Measurements from ENCODE around the gene DNAI2. TPM values are rescaled to one million over a fixed set of nuclear protein-coding genes. Genes with fewer than 3 reads are reported as not detected.
"Not testable (repeated sequence)": the region's sequence is repeated elsewhere in the genome, so short reads cannot be mapped to it uniquely, and the experiment has no call there.

The DNAI2 gene
- total RNA-seq, 2 experiments from 2014 or later, result 0.45 to 0.47 TPM

DNA sequence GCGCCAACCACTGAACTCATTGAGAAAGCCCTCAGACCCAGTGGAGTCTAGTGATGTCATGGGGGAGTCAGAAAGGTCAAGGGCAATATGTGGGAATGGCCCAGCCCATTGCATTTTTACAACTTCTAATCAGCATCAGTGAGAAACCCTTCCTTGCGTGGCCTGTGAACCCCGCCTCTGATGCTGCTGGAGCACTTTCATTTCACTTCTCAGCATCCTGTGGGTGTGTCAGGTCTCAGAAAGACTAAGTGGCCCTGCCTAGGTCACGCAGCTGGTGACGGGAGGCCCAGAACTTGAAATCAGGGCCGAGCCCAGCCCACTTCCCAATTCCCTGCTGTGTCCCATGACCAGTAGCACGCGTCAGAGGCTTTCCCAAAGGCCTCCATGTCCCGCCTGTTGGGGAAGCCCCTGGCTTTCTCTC is 6.1 kb downstream of the DNAI2 start:
- POLR2A ChIA-PET, result interaction anchor here (0.6 kb wide), 1 partner anchor 139 kb away, joined by 3 read pairs; no protein-coding TSS in a partner anchor
- Mint-ChIP-seq H3K4me1 (ENCODE audit: low read depth) (peaks cover 34% of the 10 kb centered on the region), H3K4me3 (no peak overlapping the region), H3K27ac (peak overlapping the region; percentile 85), H3K9me3 (no peaks in the 10 kb centered on the region), H3K27me3 (no peaks in the 10 kb centered on the region), H3K36me3 (ENCODE audit: low read depth) (no peaks in the 10 kb centered on the region)
- TF ChIP-seq, protein P1, sequence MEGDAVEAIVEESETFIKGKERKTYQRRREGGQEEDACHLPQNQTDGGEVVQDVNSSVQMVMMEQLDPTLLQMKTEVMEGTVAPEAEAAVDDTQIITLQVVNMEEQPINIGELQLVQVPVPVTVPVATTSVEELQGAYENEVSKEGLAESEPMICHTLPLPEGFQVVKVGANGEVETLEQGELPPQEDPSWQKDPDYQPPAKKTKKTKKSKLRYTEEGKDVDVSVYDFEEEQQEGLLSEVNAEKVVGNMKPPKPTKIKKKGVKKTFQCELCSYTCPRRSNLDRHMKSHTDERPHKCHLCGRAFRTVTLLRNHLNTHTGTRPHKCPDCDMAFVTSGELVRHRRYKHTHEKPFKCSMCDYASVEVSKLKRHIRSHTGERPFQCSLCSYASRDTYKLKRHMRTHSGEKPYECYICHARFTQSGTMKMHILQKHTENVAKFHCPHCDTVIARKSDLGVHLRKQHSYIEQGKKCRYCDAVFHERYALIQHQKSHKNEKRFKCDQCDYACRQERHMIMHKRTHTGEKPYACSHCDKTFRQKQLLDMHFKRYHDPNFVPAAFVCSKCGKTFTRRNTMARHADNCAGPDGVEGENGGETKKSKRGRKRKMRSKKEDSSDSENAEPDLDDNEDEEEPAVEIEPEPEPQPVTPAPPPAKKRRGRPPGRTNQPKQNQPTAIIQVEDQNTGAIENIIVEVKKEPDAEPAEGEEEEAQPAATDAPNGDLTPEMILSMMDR (IDR thresholded peaks at IDR 0.05), result no peak
- intact Hi-C loops (cut with micrococcal nuclease), result loop anchor here (5.0 kb wide), 1 partner anchor 68 kb away; the partner anchor contains the start of gene TTYH2
- peak; percentile 71 for ATAC-seq
- peak; percentile 82 for DNase-seq
- CTCF ChIA-PET, result no interaction called here

DNA sequence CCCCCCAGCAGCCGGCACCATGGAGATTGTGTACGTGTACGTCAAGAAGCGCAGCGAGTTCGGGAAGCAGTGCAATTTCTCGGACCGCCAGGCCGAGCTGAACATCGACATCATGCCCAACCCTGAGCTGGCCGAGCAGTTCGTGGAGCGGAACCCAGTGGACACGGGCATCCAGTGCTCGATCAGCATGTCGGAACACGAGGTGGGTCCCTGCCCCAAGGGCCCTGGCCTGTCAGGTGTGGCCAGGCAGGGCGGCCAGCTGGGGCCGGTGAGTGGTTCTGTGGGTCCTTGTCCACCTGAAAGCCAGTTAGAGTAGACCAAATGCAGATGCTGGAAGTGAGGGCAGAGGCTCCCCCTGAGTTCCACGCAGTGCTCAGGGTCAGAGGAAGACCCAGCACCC is 7.8 kb downstream of the DNAI2 start:
- H3K27ac Mint-ChIP-seq, result peak overlapping the region; percentile 95
- no peaks in the 10 kb centered on the region for H3K36me3 Mint-ChIP-seq (ENCODE audit: low read depth)
- ChIA-PET POLR2A (interaction anchor here (1.0 to 1.6 kb wide), 3 partner anchors 23 to 73 kb away, joined by 4 to 5 read pairs (median 4); partner anchors contain the start of gene TTYH2), CTCF (interaction anchor here (1.0 to 2.4 kb wide), 4 partner anchors 15 to 86 kb away, joined by 4 to 7 read pairs (median 5); no protein-coding TSS in a partner anchor)
- intact Hi-C loops (cut with micrococcal nuclease), result loop anchor here (5.0 kb wide), 1 partner anchor 69 kb away; the partner anchor contains the start of gene TTYH2
- no peak for ATAC-seq
- H3K27me3 Mint-ChIP-seq, result no peaks in the 10 kb centered on the region
- no peaks in the 10 kb centered on the region for H3K9me3 Mint-ChIP-seq
- TF ChIP-seq, protein P1 (IDR thresholded peaks at IDR 0.05), result no peak
- no peak for DNase-seq
- no peak overlapping the region for H3K4me3 Mint-ChIP-seq
- H3K4me1 Mint-ChIP-seq (ENCODE audit: low read depth), result peaks cover 38% of the 10 kb centered on the region

DNA sequence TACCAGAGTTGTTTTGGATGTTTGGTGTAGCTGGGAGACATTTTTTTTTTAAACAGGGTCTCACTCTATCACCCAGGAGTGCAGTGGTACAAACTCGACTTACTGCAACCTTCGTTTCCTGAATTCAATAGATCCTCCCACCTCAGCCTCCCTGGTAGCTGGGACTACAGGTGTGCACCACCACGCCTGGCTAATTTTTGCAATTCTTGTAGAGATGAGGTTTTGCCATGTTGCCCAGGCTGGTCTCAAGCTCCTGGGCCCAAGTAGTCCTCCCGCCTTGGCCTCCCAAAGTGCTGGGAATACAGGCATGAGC is 8.2 kb downstream of the DNAI2 start:
- H3K27me3 Mint-ChIP-seq; DNase-seq; H3K36me3 Mint-ChIP-seq (ENCODE audit: low read depth); H3K9me3 Mint-ChIP-seq; ATAC-seq; H3K4me3 Mint-ChIP-seq: not testable (repeated sequence)
- peak overlapping the region; percentile 95 for H3K27ac Mint-ChIP-seq
- peaks cover 40% of the 10 kb centered on the region for H3K4me1 Mint-ChIP-seq (ENCODE audit: low read depth)
- CTCF ChIA-PET, result interaction anchor here (1.0 to 2.4 kb wide), 4 partner anchors 14 to 86 kb away, joined by 4 to 7 read pairs (median 5); no protein-coding TSS in a partner anchor
- intact Hi-C loops (cut with micrococcal nuclease), result loop anchor here (5.0 kb wide), 1 partner anchor 70 kb away; the partner anchor contains the start of gene TTYH2
- POLR2A ChIA-PET, result interaction anchor here (1.0 to 1.6 kb wide), 3 partner anchors 23 to 73 kb away, joined by 4 to 5 read pairs (median 4); partner anchors contain the start of gene TTYH2

DNA sequence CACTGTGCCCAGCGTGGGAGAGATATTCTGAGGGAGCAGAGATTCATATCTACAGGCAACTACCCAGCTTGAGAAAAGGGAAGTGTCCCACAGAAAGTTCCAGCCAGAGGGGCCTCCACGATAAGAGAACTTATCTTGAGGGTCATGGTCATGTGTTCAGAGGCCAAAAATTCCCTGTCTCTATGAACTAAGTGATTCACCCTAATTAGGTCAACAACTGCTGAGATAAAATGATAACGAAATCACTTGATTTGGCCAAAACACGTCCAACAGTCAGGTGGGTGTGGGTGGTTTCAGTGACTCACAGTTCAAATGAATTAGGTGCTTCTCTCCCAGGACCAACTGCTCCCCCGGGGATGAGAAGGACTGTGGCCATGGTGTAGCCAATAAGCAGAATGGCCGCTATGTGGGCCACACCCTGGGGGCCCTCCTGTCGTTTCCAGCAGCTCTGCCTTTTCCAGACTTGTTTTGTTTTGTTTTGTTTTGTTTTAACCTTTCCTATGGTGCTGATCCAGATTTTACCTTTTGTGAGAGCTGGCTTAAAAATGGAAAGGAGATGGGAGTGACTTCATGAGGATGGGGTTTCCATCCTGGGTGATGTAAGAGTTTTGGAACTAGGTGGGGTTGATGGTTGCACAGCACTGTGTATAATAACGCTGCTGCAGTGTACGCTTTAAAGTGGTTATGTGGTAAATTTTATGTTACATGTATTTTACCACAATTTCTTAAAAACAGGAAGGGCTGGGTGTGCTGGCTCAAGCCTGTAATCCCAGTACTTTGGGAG is 8.7 kb downstream of the DNAI2 start:
- no peaks in the 10 kb centered on the region for H3K27me3 Mint-ChIP-seq
- peak; percentile 74 for ATAC-seq
- H3K27ac Mint-ChIP-seq, result peak overlapping the region; percentile 95
- POLR2A ChIA-PET, result interaction anchor here (1.0 to 1.6 kb wide), 3 partner anchors 24 to 74 kb away, joined by 4 to 5 read pairs (median 4); partner anchors contain the start of gene TTYH2
- intact Hi-C loops (cut with micrococcal nuclease), result loop anchor here (5.0 kb wide), 1 partner anchor 70 kb away; the partner anchor contains the start of gene TTYH2
- no peaks in the 10 kb centered on the region for H3K36me3 Mint-ChIP-seq (ENCODE audit: low read depth)
- TF ChIP-seq, protein P1 (IDR thresholded peaks at IDR 0.05), result no peak
- peaks cover 42% of the 10 kb centered on the region for H3K4me1 Mint-ChIP-seq (ENCODE audit: low read depth)
- peak; percentile 88 for DNase-seq
- CTCF ChIA-PET, result interaction anchor here (0.9 to 2.4 kb wide), 5 partner anchors 14 to 85 kb away, joined by 3 to 7 read pairs (median 5); no protein-coding TSS in a partner anchor
- H3K9me3 Mint-ChIP-seq, result no peaks in the 10 kb centered on the region
- peak overlapping the region; percentile 28 for H3K4me3 Mint-ChIP-seq

DNA sequence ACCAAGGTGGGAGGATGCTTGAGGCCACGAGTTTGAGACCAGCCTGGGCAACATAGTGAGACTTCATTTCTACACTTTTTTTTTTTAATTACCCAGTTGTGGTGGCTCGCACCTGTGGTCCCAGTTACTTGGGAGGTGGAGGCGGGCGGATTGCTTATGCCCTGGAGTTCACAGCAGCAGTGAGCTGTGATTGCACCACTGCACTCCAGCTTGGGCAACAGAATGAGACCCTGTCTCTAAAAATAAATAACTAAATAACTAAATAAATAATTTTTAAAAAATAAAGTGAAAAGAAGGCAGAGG is 9.3 kb downstream of the DNAI2 start:
- Mint-ChIP-seq H3K36me3 (ENCODE audit: low read depth) (no peaks in the 10 kb centered on the region), H3K9me3 (no peaks in the 10 kb centered on the region), H3K4me1 (ENCODE audit: low read depth) (peaks cover 44% of the 10 kb centered on the region), H3K27ac (peak overlapping the region; percentile 95), H3K4me3 (peak overlapping the region; percentile 28), H3K27me3 (no peaks in the 10 kb centered on the region)
- intact Hi-C loops (cut with micrococcal nuclease), result loop anchor here (5.0 kb wide), 1 partner anchor 71 kb away; the partner anchor contains the start of gene TTYH2
- CTCF ChIA-PET, result interaction anchor here (0.9 to 4.4 kb wide), 4 partner anchors 16 to 85 kb away, joined by 3 to 13 read pairs (median 6); partner anchors contain the start of gene GPR142
- TF ChIP-seq, protein P1 (IDR thresholded peaks at IDR 0.05), result no peak
- POLR2A ChIA-PET, result no interaction called here
- DNase-seq (no peak), ATAC-seq (no peak)
